Globus pallidus (tissue), 1 donor: ENCODE measurements around the gene SLC35F3.
A peak's percentile ranks its signal among the peaks of the same experiment; 100 is the strongest.
"Not testable (repeated sequence)": the region's sequence is repeated elsewhere in the genome, so short reads cannot be mapped to it uniquely, and the experiment has no call there.

Source experiments
- DNase-seq: peaks from one replicate; pipeline ENCODE4 v3.0.0-alpha.2; 2015; ENCODE audit warnings: low spot score

Gene SLC35F3

DNA sequence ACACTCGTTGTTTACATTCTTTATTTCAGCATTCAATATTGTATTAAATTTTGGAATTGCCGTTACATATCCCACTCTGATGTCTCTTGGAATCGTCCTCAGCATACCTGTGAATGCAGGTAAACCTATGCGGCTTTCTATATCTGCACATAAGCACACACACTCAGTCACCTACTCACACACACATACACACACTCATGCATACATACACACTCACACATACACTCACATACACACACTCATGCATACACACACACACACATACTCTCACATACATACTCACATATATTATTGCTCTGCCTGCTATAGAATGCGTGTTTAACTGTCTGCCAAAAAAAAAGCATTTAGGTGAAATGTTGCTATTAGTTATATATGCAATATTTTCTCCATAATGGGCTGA is 415.6 kb downstream of the SLC35F3 start:
- no peak for DNase-seq

DNA sequence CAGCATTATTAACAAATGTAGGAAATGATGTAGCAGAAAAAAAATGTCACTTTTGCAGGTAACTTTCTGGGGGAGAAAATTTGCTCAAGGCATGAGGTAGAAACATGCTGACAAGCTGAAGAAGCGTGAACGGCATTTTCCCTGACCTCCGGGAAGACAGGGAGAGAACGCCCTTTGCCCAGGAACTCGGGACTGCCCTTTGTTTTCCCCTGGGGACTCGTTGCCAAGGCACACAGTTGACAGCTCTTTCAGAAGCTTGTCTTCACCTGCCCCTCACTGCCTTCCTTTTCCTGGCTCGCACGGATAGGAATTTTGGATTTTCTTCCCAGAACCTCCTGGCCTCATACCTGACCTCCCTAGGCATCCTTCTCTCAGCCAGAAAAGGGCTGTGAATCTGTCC is 416.1 kb downstream of the SLC35F3 start:
- DNase-seq = no peak

DNA sequence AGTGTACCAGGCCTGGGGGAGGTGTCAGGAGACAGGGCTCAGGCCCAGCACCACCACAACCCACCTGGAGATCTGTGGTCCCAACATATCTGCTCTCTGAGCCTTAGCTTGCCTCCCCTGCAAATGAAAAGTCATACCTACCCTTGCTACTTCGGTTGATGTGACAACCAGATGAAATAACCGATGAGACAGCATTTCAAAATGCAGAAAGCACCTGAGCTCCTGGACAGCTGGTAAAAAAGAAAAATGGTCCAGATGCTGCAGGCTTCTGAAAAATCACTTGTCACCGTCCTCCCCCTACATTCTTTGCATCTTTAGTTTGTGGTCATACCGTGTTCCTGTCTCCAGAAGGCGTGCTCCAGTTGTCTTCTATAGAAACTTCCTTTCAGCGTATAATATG is 416.8 kb downstream of the SLC35F3 start:
- no peak for DNase-seq

DNA sequence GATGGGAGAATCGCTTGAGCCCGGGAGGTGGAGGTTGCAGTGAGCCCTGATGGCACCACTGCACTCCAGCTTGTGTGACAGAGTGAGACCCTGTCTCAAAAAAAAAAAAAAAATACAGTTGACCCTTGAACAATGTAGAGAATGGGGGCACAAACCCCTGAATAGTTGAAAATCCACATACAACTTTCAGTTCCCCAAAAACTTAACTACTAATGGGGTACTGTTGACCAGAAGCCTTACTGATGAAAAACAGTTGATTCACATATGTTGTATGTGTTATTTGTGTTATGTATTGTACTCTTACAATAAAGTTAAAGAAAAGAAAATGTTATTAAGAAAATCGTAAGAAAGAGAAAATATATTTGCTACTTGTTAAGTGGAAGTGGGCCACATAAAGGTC is 417.6 kb downstream of the SLC35F3 start:
- no peak for DNase-seq

DNA sequence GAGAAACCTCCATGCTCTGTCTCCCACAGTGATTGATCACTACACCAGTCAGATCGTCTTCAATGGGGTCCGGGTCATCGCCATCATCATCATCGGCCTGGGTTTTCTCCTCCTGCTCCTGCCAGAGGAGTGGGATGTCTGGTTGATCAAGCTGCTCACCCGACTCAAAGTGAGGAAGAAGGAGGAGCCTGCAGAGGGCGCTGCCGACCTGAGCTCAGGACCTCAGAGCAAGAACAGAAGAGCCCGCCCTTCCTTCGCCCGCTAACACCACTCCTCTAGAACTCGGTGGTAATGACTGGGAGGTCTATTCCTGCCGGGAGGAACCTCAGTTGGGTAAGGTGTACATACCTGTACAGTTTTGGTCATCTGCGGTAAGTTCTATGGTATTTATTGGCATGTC is 418.5 kb downstream of the SLC35F3 start:
- no peak for DNase-seq

DNA sequence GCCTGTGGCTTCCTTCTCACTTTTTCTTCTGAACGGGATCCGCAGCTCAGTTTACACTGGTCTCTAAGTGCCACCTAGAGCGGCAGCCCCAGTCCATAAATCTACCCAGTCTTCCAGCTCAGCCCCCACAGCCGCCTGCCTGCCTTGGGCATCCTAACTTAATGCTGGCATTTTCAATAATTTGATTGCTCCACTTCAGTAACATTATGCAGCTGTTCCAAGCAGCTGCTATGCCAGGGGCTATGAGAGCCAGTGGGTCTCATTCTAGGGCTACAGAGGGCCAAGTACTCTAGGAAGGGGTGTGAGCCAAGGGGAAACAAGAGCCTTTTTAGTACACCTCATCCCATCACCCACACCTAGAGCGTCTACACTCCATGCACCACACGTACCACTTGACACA is 420.3 kb downstream of the SLC35F3 start:
- DNase-seq = no peak

DNA sequence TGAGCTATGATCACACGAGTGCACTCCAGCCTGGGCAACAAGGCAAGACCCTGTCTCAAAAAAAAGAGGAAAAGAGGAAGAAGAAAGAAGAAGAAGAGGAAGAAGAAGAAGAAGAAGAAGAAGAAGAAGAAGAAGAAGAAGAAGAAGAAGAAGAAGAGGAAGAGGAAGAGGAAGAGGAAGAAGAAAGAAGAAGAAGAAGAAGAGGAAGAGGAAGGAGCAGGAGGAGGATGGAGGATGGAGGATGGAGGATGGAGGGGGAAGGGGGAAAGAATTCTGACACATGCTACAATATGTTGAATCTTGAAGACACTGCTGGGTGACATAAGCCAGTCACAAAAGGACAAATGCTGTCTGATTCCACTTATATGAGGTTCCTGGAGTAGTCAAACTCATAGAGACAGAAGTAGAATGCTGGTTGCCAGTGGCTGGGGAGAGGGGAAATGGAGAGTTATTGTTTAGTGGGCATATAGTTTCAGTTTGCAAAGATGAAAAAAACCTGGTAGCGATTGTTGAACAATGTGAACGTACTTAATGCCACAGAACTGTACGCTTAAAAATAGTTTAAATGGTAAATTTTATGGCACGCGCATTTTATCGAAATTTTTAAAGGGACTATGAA is 421.5 kb downstream of the SLC35F3 start:
- no peak for DNase-seq

DNA sequence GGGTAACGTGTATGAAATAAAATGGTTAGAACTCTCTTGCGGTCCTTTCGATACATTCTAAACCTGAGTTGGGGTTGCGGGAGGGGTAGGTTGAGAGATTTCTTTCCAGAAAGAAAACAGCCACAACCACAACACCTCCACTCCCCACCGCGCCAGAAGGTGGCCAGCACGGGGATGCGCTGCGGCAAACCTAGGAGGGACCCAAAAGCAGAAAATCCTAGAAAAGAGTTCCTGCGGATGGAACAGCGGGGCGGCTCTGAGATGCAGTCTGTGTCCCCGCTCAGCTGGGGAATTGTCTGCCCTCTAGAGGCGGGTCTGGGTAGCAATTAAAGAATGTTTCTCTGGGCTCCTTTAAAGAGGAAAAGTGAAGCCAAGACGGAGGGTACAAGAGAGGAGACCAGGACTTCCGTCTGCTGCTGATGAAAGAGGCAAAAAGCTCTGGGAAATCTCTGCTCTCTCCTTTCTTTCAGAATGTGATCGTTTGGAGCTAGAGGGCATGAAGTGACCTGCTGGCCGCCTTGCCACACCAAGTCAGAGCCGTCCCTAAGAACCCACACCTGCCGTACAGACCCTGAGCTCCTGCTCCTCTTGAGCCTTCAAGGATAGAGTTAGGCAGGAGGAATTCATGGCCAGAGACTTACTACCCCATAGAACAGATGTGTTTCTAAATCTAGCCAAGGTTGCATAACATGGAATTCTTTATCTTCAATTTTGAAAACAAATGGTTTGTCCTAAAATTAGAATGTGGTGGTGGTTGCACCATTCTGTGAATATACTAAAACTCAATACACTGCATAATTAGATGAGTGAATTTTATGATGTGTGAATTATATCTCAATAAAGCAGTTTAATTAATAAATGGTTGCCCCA is 422.3 kb downstream of the SLC35F3 start:
- peak; percentile 38 for DNase-seq

DNA sequence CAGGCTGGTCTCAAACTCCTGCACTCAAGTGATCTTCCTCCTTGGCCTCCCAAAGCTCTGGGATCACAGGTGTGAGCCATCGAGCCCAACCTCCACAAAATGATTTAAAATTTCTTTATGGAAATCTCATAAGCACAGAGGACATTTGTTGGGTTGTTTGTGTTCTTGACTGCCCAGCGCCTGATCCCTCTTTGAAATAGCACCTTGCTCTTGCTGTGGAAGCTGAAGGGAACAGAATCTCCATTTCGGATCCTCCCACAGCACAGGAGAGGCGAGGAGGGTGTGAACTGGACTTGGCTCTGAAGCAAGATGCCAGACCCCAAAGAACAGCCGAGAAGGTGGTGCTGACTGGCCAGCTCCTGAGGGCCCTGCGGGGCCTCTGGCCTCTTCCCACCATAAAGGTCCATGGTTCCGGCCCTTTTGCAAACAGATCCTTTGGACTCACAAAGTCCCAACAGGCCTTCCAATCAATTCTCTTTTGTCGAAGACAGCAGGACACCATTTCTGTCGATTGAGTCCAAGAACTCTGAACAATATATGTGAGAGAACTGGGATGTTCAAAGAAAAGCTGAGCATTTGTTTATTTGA is 423.2 kb downstream of the SLC35F3 start:
- DNase-seq = no peak

DNA sequence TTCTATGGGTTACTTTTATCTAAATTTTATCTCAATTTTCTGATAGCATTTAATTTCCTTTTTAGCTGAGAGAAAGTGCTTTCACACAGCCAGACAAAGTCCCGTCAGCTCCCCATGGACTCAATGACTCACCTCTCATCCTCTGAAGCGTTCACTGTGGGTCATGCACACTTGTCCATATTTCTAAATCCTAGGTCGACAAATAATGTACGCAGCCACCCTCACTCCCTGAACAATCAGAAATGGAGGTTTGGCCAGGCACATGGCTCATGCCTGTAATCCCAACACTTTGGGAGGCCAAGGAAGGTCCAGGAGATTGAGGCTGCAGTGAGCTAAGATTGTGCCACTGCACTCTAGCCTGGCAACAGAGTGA is 426.4 kb downstream of the SLC35F3 start:
- DNase-seq = no peak

DNA sequence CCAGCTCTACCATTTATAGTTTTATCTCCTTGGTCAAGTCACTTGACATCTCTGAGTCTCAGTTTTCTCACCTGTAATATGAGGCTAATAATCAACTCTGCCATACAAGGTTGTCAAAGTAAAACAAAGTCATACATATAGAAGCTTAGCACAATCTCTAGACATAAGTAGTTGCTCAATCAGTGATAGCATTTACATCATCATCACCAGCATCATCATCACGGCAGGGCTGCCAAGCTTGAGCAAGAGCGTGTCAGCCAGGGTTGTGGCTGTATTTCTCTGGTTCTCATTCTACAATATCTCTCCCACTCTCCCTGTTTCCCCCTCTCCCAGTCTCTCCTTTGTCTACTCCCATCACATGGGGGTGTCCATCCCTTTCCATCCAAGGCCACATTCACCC is 427.0 kb downstream of the SLC35F3 start:
- DNase-seq = no peak

DNA sequence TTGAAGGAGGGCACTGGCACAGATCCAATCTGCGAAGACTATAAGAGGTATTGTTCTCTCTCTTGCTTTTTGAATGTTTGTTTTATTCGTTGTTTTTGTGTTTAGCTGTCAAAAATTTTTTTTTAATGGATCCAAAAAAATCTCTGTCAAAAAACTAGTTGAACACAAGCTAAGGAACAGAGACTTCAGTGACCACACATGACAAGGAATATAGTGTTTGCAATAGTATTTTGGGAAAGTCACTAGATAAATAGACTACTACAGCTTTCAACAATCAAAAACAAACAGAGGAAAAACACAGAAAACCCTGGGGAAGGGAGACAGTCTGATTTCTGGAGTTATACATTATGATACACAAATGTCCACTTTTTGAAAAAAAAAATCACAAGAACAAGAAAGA is 431.9 kb downstream of the SLC35F3 start:
- no peak for DNase-seq

DNA sequence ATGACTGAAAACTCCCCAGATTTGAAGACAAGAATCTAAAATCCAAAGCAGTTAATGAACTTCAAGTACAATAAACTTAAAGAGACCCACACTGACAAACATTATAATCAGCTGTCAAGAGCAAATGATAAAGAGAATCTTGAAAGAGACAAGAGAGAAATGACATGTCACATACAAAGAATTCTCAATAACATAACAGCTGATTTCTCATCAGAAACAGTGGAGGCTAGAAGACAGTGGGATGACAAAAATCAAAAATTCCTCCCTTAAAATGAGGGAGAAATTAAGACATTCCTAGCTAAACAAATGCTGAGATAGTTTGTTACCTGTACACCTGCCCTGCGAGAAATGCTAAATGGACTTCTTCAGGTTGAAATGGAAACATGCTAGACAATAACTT is 432.8 kb downstream of the SLC35F3 start:
- no peak for DNase-seq

DNA sequence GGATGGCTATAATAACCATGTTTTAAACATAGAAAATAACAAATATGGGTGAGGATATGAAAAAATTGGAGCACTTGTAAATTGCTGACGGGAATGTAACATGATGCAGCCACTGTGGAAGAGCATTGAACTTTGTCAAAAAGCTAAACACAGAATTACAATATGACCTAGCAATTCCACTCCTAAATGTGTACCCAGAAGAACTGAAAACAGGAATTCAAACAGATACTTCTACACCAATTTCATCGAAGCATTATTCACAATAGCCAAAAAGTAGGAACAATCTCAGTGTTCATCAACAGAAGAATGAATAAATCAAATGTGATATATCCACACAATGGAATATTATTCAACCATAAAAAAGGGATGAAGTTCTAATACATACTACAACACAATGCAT is 436.1 kb downstream of the SLC35F3 start:
- no peak for DNase-seq

DNA sequence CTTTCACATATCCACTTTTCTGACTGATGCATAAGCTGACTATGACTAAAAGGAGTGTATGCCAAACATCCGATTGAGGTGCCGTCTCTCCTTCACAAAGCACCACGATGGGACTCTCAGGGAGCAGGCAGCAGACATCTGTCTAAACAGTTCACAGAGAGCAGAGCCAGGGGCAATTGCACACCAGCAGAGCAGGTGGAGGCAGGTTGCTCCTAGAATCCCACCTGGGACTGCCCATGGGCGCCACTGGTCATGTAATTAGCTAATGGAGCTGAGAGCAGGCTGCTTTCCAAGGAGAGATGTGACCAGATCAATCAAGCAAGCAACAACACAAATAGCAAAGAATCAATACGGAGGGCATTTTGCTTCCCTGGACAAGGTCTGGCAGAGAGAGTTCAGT is 438.3 kb downstream of the SLC35F3 start:
- no peak for DNase-seq

DNA sequence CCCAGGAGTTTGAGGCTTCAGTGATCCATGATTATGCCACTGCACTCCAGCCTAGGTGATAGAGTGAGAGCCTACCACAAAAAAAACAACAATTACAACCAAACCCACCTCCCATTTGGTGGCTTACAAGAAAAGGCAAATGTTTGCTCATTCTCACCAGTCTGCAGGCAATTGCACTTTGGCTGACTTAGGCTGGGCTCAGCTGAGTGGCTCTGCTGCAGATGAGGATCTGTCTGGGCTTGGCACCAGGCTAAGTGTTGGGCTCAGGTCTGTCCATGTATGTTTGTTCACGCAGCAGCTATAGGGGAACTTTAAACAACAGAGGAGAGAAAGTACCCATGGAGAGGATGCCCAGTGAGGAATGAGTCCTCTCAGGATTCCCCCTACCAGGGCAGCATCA is 440.8 kb downstream of the SLC35F3 start:
- DNase-seq = no peak

DNA sequence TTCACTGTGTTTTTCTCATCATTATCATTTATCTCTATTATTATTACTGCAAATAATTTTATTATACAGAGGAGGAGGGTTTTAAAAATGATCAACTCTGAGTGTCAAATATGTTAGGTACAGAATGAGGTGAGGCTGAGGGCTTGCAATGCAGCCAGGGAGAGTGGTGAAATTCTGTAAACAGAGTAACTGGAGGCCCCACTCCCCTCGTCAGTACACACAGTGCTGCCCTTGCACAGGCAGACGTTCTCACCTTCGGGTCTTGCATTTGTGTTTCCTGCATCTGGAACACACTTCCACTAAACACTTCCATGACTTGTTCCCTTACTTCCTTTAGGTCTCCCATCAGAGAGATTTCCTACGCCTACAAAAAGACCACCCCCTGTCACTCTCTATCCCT is 444.5 kb downstream of the SLC35F3 start:
- DNase-seq = no peak

DNA sequence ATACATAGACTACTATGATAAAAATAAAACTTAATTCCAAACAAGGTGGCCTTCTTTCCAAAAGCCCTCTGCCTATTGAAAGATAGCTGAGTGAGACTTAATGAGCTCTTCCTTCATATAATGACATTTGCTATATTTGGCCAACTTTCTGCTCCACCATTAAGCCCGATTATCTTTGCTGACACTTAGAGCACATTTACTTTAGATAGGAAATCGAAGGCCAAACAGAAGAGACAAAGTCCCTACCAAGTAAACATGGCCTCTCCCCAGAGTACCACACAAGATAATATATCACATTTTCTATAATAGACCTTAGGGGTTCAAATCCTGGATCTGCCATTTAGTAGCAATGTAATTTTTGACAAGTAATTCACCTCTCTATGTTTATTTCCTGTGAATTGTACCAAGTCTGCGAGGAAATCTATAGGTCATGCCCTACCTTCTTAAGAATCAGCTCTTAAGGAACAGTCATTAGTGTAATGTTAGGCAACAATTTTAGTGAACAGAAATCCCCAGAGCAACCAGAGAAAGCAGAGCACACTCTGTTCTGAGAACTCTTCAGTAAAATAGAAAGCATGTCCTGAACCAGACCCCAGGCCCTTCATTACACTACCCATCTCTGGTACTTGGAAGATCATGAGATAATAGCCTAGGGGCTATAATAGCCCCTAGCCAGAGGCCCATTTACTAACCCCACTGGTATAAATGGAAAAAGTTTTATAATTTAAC is 451.5 kb downstream of the SLC35F3 start:
- no peak for DNase-seq

DNA sequence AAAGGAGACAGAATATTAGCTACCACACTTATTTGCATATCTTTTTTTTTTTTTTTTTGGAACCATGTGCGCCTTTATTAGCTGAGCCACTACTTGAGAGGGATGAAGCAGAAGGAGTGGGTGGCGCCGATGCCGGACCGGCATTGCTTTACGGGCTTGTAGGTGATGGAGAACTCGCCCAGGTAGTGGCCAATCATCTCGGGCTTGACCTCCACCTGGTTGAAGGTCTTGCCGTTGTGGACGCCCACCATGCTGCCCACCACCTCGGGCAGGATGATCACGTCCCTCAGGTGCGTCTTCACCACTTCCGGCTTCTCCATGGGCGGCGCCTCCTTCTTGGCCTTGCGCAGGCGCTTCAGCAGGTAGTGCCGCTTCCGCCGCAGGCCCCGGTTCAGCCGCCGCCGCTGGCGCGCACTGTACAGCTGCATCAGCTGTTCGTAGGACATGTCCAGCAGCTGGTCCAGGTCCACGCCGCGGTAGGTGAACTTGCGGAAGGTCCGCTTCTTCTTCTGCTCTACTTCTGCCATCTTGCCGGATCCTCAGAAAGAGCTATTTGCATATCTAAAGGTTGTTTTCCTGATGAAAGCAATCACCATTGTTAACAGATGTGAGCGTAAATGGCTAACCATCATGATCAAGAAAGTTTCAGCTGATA is 452.3 kb downstream of the SLC35F3 start:
- DNase-seq = not testable (repeated sequence)

DNA sequence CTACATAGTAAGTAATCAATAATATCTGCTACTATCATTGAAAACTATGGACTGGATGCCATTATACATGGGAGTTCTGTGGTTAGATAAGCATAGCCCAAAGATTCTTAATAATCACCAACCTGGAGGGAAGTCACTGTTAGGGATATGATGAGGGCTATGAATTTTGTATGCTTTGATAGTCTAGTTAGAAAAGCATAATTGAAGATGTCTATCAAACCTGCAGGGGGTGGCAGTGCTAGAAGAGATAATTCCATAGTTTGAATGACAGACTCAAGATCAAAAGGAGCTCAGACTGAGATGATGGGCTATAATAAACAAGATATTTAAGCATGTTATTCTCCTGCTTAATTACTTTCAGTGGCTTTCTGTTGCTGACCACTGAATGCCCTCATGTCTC is 453.4 kb downstream of the SLC35F3 start:
- no peak for DNase-seq

DNA sequence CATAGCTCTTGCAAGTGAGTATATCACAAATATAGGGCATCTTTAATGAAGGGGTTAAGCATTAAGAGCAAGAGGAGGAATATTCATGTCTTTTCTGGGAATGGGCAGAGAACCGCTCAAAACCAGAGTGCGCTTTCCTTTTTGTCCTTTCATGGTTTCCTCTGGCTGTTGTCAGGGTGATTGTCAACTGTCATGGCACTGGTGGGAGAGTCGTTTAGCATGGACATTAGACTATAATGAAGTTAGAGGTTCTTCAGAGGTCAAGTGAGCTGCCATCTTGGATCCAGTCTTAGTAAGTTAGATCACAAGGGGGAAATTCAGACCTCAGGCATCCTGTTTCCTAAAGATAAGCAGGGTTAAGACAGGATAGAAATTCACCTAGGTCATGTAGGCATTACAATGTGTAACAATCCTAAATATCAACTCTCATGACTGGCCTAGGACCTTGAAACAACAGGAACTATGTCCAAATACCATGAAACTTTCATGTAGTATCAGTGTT is 456.7 kb downstream of the SLC35F3 start:
- DNase-seq = no peak

DNA sequence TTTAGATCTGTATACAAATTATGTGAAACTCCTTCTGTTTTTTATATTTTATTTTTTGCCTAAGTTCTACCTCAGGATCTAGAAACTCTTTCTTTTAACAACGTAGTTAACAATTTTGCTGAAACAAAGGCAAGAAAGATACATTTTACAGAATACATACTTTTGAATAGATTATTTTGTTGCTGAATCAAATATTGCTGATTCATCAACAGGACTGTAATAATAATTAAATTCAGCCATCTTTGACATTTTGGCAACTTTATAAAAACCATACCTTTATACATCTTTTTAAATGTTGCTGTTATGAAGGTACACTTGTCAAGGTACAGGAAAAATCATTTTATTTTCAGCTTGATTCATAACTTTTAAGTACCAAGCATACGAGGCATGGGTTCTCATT is 458.1 kb downstream of the SLC35F3 start:
- no peak for DNase-seq
